ENCODE data around the gene BATF2.
A peak's percentile ranks its signal among the peaks of the same experiment; 100 is the strongest.

BATF2 gene

GRCh38 chr11:64970731-64971151 lies 26.0 kb downstream of the BATF2 start:
- DNase-seq (ENCODE audit: low read depth in 2 of 3, low spot score in 1 of 3): peak; percentile 12 to 48 (median 24)

GRCh38 chr11:64969209-64969608 lies 27.6 kb downstream of the BATF2 start:
- no peak for DNase-seq (ENCODE audit: low read depth in 2 of 3, low spot score in 1 of 3)

- DNase-seq (ENCODE audit: low read depth in 2 of 3, low spot score in 1 of 3): no peak
These were observed 29.4 kb downstream of the BATF2 start for GRCh38 chr11:64967375-64967774.

- DNase-seq (ENCODE audit: low read depth in 2 of 3, low spot score in 1 of 3): no peak
These were observed 33.6 kb downstream of the BATF2 start for GRCh38 chr11:64963072-64963631.

GRCh38 chr11:64960719-64961118 lies 36.1 kb downstream of the BATF2 start:
- no peak for DNase-seq (ENCODE audit: low read depth in 2 of 3, low spot score in 1 of 3)

- DNase-seq (ENCODE audit: low read depth in 2 of 3, low spot score in 1 of 3): no peak
These were observed 37.3 kb downstream of the BATF2 start for GRCh38 chr11:64959498-64959897.

- no peak for DNase-seq (ENCODE audit: low read depth in 2 of 3, low spot score in 1 of 3)
These were observed 42.6 kb downstream of the BATF2 start for GRCh38 chr11:64954201-64954600.

- no peak for DNase-seq (ENCODE audit: low read depth in 2 of 3, low spot score in 1 of 3)
These were observed 45.2 kb downstream of the BATF2 start for GRCh38 chr11:64951529-64951928.

GRCh38 chr11:64947208-64947814 lies 49.5 kb downstream of the BATF2 start:
- DNase-seq (ENCODE audit: low read depth in 2 of 3, low spot score in 1 of 3): no peak

All from stimulated activated CD4-positive, alpha-beta T cell treated with anti-CD3 and anti-CD28 coated beads, Interleukin-12 subunit alpha, Interleukin-12 subunit beta, amount 100 ng/mL, for 48 hours (primary cell).